Parathyroid adenoma (tissue), 2 donors: ENCODE data around the gene CTCF.

Experiments
- H2AFZ ChIP-seq: fragments of 300-600 bp; sonication (generic); one replicate; pipeline ENCODE4 v1.7.0; 2017; ENCODE audit warnings: antibody characterized with exemption, mild to moderate bottlenecking
- H3K27ac ChIP-seq: fragments of 300-600 bp; sonication (generic); one replicate; pipeline ENCODE4 v1.7.0; 2017
- H3K27me3 ChIP-seq: fragments of 300-600 bp; sonication (generic); one replicate; pipeline ENCODE4 v1.7.0; 2017; ENCODE audit warnings: low read length; ENCODE audit not compliant: control insufficient read depth, insufficient read depth
- H3K36me3 ChIP-seq: fragments of 300-600 bp; sonication (generic); one replicate; pipeline ENCODE4 v1.7.0; 2017; ENCODE audit warnings: low read length; ENCODE audit not compliant: control insufficient read depth, insufficient read depth
- H3K4me1 ChIP-seq: fragments of 300-600 bp; sonication (generic); one replicate; pipeline ENCODE4 v1.7.0; 2017; ENCODE audit warnings: control low read depth
- H3K4me2 ChIP-seq: fragments of 300-600 bp; sonication (generic); one replicate; pipeline ENCODE4 v1.7.0; 2017; ENCODE audit warnings: low read length
- H3K4me3 ChIP-seq: fragments of 300-600 bp; sonication (generic); one replicate; pipeline ENCODE4 v1.7.0; 2017; ENCODE audit warnings: low read depth, low read length
- H3K79me2 ChIP-seq: fragments of 300-600 bp; sonication (generic); one replicate; pipeline ENCODE4 v1.7.0; 2017; ENCODE audit warnings: control low read depth
- H3K9ac ChIP-seq: fragments of 300-600 bp; sonication (generic); one replicate; pipeline ENCODE4 v1.7.0; 2017; ENCODE audit warnings: mild to moderate bottlenecking
- H3K9me3 ChIP-seq: fragments of 300-600 bp; sonication (generic); one replicate; pipeline ENCODE4 v1.7.0; 2017; ENCODE audit warnings: low read length; ENCODE audit not compliant: control insufficient read depth
- TF ChIP-seq, protein P1 (sequence below): fragments of 300-600 bp; sonication (generic); IDR thresholded peaks from one replicate; pipeline ENCODE4 v1.7.0; 2017; ENCODE audit warnings: antibody characterized with exemption, mild to moderate bottlenecking
- donor health status: primary hyperparathyroidism.

Gene CTCF

DNA sequence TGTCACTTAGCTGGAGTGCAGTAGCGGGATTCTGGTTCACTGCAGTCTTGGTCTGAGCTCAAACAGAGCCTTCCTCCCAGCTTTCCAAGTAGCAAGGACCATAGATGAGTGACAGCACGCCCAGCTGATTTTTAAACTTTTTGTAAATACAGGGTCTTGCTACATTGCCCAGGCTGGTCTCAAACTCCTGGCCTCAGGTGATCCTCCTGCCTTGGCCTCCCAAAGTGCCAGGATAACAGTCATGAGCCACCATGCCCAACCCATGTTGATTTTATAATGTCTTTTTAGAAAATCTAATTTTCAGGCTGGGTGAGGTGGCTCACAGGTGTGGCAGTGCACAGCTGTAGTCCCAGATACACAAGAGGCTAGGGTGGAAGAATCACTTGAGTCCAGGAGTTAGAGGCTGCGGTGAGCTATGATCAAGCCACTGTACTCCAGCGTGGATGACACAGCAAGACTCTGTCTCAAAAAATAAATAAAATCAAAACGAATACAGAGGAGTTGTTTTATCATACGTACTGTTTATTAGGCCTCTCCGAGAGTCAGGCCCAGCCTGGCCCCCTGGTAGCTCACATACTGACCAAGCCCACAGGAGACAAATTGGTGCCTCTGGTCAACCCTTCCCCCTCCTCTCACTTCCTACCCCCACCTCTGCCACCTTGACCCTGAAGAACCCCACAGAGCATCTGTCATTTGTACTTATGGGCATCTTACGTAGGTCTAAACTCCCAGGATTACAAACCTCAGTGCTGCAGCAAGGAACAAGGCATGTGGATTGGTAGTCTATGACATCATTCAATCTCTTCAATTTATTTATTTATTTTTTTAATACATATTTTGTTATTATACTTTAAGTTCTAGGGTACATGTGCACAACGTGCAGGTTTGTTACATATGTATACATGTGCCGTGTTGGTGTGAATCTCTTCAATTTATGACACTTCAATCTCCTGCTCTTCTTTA is 117.9 kb downstream of the CTCF start:
- H3K9me3 ChIP-seq: no peaks in the 10 kb centered on the region
- no peak overlapping the region for H3K4me2 ChIP-seq
- H2AFZ ChIP-seq: no peak overlapping the region
- no peaks in the 10 kb centered on the region for H3K4me1 ChIP-seq
- H3K27me3 ChIP-seq: no peaks in the 10 kb centered on the region
- H3K79me2 ChIP-seq: peaks cover 3% of the 10 kb centered on the region
- no peak overlapping the region for H3K9ac ChIP-seq
- no peak overlapping the region for H3K4me3 ChIP-seq
- TF ChIP-seq, protein P1, sequence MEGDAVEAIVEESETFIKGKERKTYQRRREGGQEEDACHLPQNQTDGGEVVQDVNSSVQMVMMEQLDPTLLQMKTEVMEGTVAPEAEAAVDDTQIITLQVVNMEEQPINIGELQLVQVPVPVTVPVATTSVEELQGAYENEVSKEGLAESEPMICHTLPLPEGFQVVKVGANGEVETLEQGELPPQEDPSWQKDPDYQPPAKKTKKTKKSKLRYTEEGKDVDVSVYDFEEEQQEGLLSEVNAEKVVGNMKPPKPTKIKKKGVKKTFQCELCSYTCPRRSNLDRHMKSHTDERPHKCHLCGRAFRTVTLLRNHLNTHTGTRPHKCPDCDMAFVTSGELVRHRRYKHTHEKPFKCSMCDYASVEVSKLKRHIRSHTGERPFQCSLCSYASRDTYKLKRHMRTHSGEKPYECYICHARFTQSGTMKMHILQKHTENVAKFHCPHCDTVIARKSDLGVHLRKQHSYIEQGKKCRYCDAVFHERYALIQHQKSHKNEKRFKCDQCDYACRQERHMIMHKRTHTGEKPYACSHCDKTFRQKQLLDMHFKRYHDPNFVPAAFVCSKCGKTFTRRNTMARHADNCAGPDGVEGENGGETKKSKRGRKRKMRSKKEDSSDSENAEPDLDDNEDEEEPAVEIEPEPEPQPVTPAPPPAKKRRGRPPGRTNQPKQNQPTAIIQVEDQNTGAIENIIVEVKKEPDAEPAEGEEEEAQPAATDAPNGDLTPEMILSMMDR: no peak
- no peak overlapping the region for H3K27ac ChIP-seq
- no peaks in the 10 kb centered on the region for H3K36me3 ChIP-seq

DNA sequence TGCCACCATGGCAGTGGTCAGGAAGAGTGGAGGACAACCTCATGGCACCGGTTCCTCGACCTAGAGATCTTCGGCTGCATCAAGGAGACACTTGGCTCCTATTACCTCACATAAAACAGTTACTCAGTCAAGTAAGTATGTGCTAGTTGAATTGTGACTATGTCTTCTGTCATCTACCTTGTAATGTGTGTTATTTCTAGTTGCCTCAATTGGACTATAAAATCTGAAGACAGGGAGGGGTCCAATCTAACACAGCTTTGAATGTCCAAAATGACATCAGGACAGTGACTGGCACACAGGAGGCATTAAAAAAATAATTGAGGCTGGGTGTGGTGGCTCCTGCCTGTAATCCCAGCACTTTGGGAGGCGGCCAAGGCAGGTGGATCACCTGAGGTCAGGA is 121.4 kb downstream of the CTCF start:
- no peak overlapping the region for H3K27ac ChIP-seq
- H3K9me3 ChIP-seq: no peaks in the 10 kb centered on the region
- TF ChIP-seq, protein P1: no peak
- H3K4me1 ChIP-seq: no peaks in the 10 kb centered on the region
- H3K27me3 ChIP-seq: no peaks in the 10 kb centered on the region
- no peak overlapping the region for H3K4me3 ChIP-seq
- peaks cover 3% of the 10 kb centered on the region for H3K79me2 ChIP-seq
- no peak overlapping the region for H2AFZ ChIP-seq
- no peak overlapping the region for H3K4me2 ChIP-seq
- no peaks in the 10 kb centered on the region for H3K36me3 ChIP-seq
- no peak overlapping the region for H3K9ac ChIP-seq

DNA sequence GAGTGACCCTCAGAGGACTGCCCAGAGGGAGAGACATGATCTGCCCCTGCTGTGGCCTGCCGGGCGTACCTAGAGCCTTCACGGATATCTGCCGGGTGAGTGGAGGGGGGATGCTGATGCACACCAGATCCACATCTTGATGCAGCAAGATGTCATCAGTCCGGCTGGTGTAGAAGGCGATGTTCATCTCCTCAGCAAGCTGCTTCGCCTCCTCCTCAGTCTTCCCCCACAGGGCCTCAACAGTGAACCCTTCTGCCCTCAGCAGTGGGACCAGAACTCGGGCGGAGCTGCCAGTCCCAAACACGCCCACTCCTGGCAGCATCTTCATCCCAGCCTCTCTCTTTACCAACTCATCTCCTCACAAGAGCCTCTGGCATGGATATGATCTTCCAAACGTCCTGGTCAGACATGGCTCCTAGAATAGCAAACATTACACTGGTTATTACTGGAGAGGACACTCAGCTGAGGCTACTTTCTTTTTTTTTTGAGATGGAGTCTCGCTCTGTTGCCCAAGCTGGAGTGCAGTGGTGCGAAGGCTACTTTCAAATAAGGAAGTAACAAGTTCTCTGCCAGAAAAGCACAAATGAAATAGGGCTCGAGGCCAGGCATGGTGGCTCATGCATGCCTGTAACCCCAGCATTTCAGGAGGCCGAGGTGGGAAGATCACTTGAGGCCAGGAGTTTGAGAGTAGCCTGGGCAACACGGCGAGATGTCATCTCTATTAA is 123.2 kb downstream of the CTCF start:
- Histone ChIP-seq H3K9ac (no peak overlapping the region), H3K4me2 (no peak overlapping the region), H3K4me3 (no peak overlapping the region), H3K36me3 (no peaks in the 10 kb centered on the region), H3K27me3 (no peaks in the 10 kb centered on the region), H3K9me3 (no peaks in the 10 kb centered on the region), H3K27ac (peak overlapping the region; percentile 74), H3K79me2 (peaks cover 3% of the 10 kb centered on the region), H3K4me1 (no peaks in the 10 kb centered on the region), H2AFZ (no peak overlapping the region)
- TF ChIP-seq, protein P1: no peak
